22Rv1 (cell line): Measurements from ENCODE around the gene CCM2.

Experiments used
- CTCF ChIP-seq: fragments of 450-650 bp; IDR thresholded peaks from 2 replicates; pipeline ENCODE4 v1.5.1; 2017; ENCODE audit warnings: mild to moderate bottlenecking
- ZFX ChIP-seq: fragments of 450-650 bp; IDR thresholded peaks from 2 replicates; pipeline ENCODE4 v1.6.1; 2017; ENCODE audit warnings: antibody characterized with exemption, borderline replicate concordance

- no peak for TF ChIP-seq CTCF
- TF ChIP-seq ZFX, result no peak
These were observed 13.5 kb downstream of the CCM2 start for GRCh38 chr7:45013465-45013967.
